Measurements from ENCODE around the gene ADARB1. TPM values are rescaled to one million over a fixed set of nuclear protein-coding genes. Genes with fewer than 3 reads are reported as not detected.
"Not testable (repeated sequence)": the region's sequence is repeated elsewhere in the genome, so short reads cannot be mapped to it uniquely, and the experiment has no call there.

The ADARB1 gene
- total RNA-seq, 1 experiment from 2014 or later: 14.1 TPM

DNA sequence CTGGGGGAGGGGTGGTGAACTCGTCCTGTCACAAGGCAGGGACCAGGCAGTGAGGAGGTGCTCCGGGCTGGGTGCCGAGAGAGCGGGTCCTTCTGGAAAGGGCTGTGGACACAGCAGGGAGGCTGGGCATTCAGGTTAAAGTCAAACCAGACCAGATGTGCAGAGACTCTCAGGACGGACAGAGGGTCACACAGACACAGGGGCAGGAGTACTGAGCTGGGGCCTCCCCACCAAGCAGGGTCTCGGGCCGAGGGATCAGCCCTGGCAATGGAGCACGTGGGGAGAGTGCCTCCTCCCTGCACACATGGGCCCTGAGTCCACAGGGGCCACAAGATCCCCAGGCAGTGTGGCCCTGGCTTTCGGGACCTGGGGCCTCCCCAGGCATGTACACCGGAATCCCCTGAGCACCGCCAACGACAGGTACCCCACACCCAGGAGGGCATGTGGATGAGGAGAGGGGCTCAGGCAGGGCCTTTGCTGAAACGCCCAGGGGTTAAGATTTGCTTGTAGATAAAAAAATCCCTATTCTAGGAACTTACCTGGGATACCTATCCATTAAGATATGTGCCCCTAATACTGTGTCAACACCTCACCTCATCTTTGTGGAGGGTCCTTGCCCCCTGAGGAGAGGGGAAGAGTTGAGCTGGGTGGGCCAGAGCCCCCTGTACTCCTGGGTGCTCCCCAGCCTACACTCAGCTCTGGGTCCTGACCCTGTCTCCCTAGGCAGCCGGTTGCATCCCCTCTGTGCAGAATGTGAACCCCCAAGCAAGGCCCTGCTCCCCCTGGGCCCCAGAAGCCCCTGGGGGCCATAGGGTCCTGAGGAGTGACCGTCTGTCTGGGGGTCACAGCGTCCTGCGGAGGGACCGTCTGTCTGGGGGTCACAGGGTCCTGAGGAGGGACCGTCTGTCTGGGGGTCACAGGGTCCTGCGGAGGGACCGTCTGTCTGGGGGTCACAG lies 46.9 kb upstream of the ADARB1 start:
- H3K9me2 ChIP-seq (replicated peaks; ENCODE audit: low read length): no peaks in the 10 kb centered on the region
- no peaks in the 10 kb centered on the region for H3K4me1 ChIP-seq (ENCODE audit: insufficient read depth, low read length)
- POLR2A ChIA-PET (ENCODE audit: unreplicated experiment): no interaction called here
- DNase-seq: no peak
- no peak overlapping the region for H3K9ac ChIP-seq (ENCODE audit: low read length)
- no TSS peak for BruUV-seq (replicated peaks)
- H3K4me2 ChIP-seq (ENCODE audit: low read length): no peak overlapping the region
- ATAC-seq: no peak
- no peak overlapping the region for H2AFZ ChIP-seq (ENCODE audit: low read length)
- TF ChIP-seq, protein P1, sequence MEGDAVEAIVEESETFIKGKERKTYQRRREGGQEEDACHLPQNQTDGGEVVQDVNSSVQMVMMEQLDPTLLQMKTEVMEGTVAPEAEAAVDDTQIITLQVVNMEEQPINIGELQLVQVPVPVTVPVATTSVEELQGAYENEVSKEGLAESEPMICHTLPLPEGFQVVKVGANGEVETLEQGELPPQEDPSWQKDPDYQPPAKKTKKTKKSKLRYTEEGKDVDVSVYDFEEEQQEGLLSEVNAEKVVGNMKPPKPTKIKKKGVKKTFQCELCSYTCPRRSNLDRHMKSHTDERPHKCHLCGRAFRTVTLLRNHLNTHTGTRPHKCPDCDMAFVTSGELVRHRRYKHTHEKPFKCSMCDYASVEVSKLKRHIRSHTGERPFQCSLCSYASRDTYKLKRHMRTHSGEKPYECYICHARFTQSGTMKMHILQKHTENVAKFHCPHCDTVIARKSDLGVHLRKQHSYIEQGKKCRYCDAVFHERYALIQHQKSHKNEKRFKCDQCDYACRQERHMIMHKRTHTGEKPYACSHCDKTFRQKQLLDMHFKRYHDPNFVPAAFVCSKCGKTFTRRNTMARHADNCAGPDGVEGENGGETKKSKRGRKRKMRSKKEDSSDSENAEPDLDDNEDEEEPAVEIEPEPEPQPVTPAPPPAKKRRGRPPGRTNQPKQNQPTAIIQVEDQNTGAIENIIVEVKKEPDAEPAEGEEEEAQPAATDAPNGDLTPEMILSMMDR (conservative IDR thresholded peaks at IDR 0.05; ENCODE audit: low read depth, low read length): no peak
- TF ChIP-seq EZH2 (IDR thresholded peaks at IDR 0.05; ENCODE audit: low read length, unreplicated experiment) (no peak), EZH2phosphoT487 (IDR thresholded peaks at IDR 0.05; ENCODE audit: borderline replicate concordance, low read length) (no peak)
- CTCF ChIA-PET: no interaction called here
- no peaks in the 10 kb centered on the region for H3K9me3 ChIP-seq (ENCODE audit: low read length)
- intact Hi-C loops (cut with micrococcal nuclease): no loop called here
- H3K4me3 ChIP-seq (ENCODE audit: low read length): no peak overlapping the region
- H3K36me3 ChIP-seq (ENCODE audit: low read depth, low read length): no peaks in the 10 kb centered on the region
- no peaks in the 10 kb centered on the region for H3K27me3 ChIP-seq (ENCODE audit: low read length)
- no peaks in the 10 kb centered on the region for H3F3A ChIP-seq (ENCODE audit: low read length, unreplicated experiment)
- no peak overlapping the region for H3K27ac ChIP-seq (ENCODE audit: low read length)
- no peaks in the 10 kb centered on the region for H3K79me2 ChIP-seq (ENCODE audit: low read length)
- no peaks in the 10 kb centered on the region for H4K20me1 ChIP-seq (ENCODE audit: low read length)

DNA sequence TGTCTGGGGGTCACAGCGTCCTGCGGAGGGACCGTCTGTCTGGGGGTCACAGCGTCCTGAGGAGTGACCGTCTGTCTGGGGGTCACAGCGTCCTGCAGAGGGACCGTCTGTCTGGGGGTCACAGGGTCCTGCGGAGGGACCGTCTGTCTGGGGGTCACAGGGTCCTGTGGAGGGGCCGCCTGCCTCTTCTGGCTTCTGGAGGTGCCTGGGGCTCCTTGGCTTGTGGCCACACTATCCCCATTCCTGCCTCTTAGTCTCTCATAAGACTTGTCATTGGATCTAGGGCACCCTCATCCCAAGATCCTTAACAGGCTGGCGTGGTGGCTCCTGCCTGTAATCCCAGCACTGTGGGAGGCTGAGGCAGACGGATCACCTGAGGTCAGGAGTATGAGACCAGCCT lies 45.7 kb upstream of the ADARB1 start:
- intact Hi-C loops (cut with micrococcal nuclease); H3K79me2 ChIP-seq (ENCODE audit: low read length); H4K20me1 ChIP-seq (ENCODE audit: low read length); BruUV-seq (replicated peaks); H3K4me3 ChIP-seq (ENCODE audit: low read length); POLR2A ChIA-PET (ENCODE audit: unreplicated experiment); H3F3A ChIP-seq (ENCODE audit: low read length, unreplicated experiment); H3K27me3 ChIP-seq (ENCODE audit: low read length); H3K4me1 ChIP-seq (ENCODE audit: insufficient read depth, low read length); H3K9me3 ChIP-seq (ENCODE audit: low read length); H2AFZ ChIP-seq (ENCODE audit: low read length); H3K9ac ChIP-seq (ENCODE audit: low read length); DNase-seq; ATAC-seq; H3K9me2 ChIP-seq (replicated peaks; ENCODE audit: low read length); H3K36me3 ChIP-seq (ENCODE audit: low read depth, low read length); H3K27ac ChIP-seq (ENCODE audit: low read length); CTCF ChIA-PET; H3K4me2 ChIP-seq (ENCODE audit: low read length): not testable (repeated sequence)

DNA sequence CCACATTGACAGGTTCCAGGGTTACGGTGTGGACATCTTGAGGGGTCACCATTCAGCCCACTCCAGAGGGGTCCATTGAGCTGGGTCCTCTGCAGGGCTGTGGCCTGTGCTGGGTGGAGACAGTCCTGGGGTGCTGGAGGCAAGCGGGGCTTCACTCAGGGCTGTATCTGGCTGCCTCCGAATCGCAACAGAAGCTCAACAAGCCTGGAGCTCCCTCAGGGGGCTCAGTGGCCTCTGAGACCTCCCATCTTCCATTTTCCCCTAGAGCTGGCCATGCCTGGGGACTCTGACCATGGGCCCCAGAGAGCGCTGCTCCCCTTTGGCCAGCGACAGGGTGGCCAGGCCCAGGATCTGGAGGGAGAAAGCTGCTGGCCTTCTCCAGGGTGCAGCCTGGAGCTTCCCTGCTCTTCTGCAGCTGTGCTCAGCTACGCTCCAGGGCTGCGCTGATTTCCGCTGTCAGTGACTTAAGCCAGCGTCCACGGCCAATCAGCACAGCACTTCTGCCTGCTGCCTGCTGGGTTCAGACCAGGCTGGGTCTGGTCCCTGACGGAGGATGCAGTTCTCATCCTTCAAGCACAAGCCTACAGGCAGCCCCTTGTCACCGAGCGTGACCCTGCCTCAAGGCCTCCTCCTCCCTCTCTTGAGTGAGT lies 45.0 kb upstream of the ADARB1 start:
- Histone ChIP-seq H3K9me2 (replicated peaks; ENCODE audit: low read length) (no peaks in the 10 kb centered on the region), H4K20me1 (ENCODE audit: low read length) (no peaks in the 10 kb centered on the region), H3K4me1 (ENCODE audit: insufficient read depth, low read length) (no peaks in the 10 kb centered on the region), H3K27ac (ENCODE audit: low read length) (no peak overlapping the region), H3K9ac (ENCODE audit: low read length) (no peak overlapping the region), H3F3A (ENCODE audit: low read length, unreplicated experiment) (no peaks in the 10 kb centered on the region), H3K9me3 (ENCODE audit: low read length) (no peaks in the 10 kb centered on the region), H3K4me3 (ENCODE audit: low read length) (no peak overlapping the region), H3K27me3 (ENCODE audit: low read length) (no peaks in the 10 kb centered on the region), H2AFZ (ENCODE audit: low read length) (no peak overlapping the region), H3K4me2 (ENCODE audit: low read length) (no peak overlapping the region), H3K79me2 (ENCODE audit: low read length) (no peaks in the 10 kb centered on the region), H3K36me3 (ENCODE audit: low read depth, low read length) (no peaks in the 10 kb centered on the region)
- no peak for DNase-seq
- BruUV-seq (replicated peaks): no TSS peak
- intact Hi-C loops (cut with micrococcal nuclease): no loop called here
- no peak for ATAC-seq
- POLR2A ChIA-PET (ENCODE audit: unreplicated experiment): no interaction called here
- TF ChIP-seq EZH2phosphoT487 (IDR thresholded peaks at IDR 0.05; ENCODE audit: borderline replicate concordance, low read length) (no peak), EZH2 (IDR thresholded peaks at IDR 0.05; ENCODE audit: low read length, unreplicated experiment) (no peak)
- TF ChIP-seq, protein P1 (conservative IDR thresholded peaks at IDR 0.05; ENCODE audit: low read depth, low read length): no peak
- CTCF ChIA-PET: interaction anchor here (0.6 kb wide), 1 partner anchor 33 kb away, joined by 3 read pairs; no protein-coding TSS in a partner anchor

All from PC-3 (cell line).